Measurements from ENCODE around the gene CD93. TPM values are rescaled to one million over a fixed set of nuclear protein-coding genes. Genes with fewer than 3 reads are reported as not detected.

Gene CD93
- total and polyA plus RNA-seq, 4 donors, result 1.5 to 16.0 (median 11.9) TPM

- Histone ChIP-seq H3K4me1 (ENCODE audit: control insufficient read depth in 4 of 4, insufficient read depth in 4 of 4, low read length in 3 of 4) (peaks cover 0 to 3% (median under 1%) of the 10 kb centered on the region in 4 donors), H3K4me3 (ENCODE audit: low read depth in 1 of 3, low read length in 3 of 3) (no peak overlapping the region), H3K9me3 (ENCODE audit: control insufficient read depth in 4 of 4, low read length in 3 of 4) (no peaks in the 10 kb centered on the region), H3K27me3 (ENCODE audit: control insufficient read depth in 4 of 4, insufficient read depth in 4 of 4, low read length in 3 of 4) (peaks cover 0 to 4% (median 0%) of the 10 kb centered on the region in 4 donors), H3K27ac (ENCODE audit: low read depth in 1 of 2, low read length in 2 of 2) (peak overlapping the region in 1 of 2 donors; percentile 5), H3K9ac (ENCODE audit: low read depth in 1 of 2, low read length in 2 of 2) (no peak overlapping the region), H3K36me3 (ENCODE audit: control insufficient read depth in 4 of 4, insufficient read depth in 3 of 4, low read depth in 1 of 4, low read length in 3 of 4) (no peaks in the 10 kb centered on the region)
- TF ChIP-seq TAF1 (conservative IDR thresholded peaks at IDR 0.05) (no peak), GABPA (IDR thresholded peaks at IDR 0.05 in 1 of 2, conservative IDR thresholded peaks at IDR 0.05 in 1 of 2) (no peak), SP1 (IDR thresholded peaks at IDR 0.05) (no peak), JUND (IDR thresholded peaks at IDR 0.05) (no peak), FOXA2 (IDR thresholded peaks at IDR 0.05) (no peak), CTCF (IDR thresholded peaks at IDR 0.05; ENCODE audit: low read depth, low read length, missing input control) (no peak), HNF4G (IDR thresholded peaks at IDR 0.05) (no peak), RXRA (IDR thresholded peaks at IDR 0.05) (no peak)
- TF ChIP-seq, protein P1, sequence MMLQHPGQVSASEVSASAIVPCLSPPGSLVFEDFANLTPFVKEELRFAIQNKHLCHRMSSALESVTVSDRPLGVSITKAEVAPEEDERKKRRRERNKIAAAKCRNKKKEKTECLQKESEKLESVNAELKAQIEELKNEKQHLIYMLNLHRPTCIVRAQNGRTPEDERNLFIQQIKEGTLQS (IDR thresholded peaks at IDR 0.05), result no peak
- DNase-seq (ENCODE audit: low spot score), result no peak
- 71% methylated on average over 10 of the region's 10 CpGs for WGBS
Measured at GRCh38 chr20:23116311-23117089, 30.4 kb upstream of the CD93 start.

GRCh38 chr20:23115822-23116221 lies 29.7 kb upstream of the CD93 start:
- Histone ChIP-seq H3K4me3 (ENCODE audit: low read depth in 1 of 3, low read length in 3 of 3) (no peak overlapping the region), H3K27ac (ENCODE audit: low read depth in 1 of 2, low read length in 2 of 2) (no peak overlapping the region), H3K27me3 (ENCODE audit: control insufficient read depth in 4 of 4, insufficient read depth in 4 of 4, low read length in 3 of 4) (peaks cover 0 to 4% (median 0%) of the 10 kb centered on the region in 4 donors), H3K9ac (ENCODE audit: low read depth in 1 of 2, low read length in 2 of 2) (no peak overlapping the region), H3K4me1 (ENCODE audit: control insufficient read depth in 4 of 4, insufficient read depth in 4 of 4, low read length in 3 of 4) (peaks cover 0 to 3% (median under 1%) of the 10 kb centered on the region in 4 donors), H3K9me3 (ENCODE audit: control insufficient read depth in 4 of 4, low read length in 3 of 4) (no peaks in the 10 kb centered on the region), H3K36me3 (ENCODE audit: control insufficient read depth in 4 of 4, insufficient read depth in 3 of 4, low read depth in 1 of 4, low read length in 3 of 4) (no peaks in the 10 kb centered on the region)
- TF ChIP-seq JUND (IDR thresholded peaks at IDR 0.05), result no peak
- TF ChIP-seq HNF4A (conservative IDR thresholded peaks at IDR 0.05), result no peak
- no peak for TF ChIP-seq FOXA1 (IDR thresholded peaks at IDR 0.05)
- no peak for DNase-seq (ENCODE audit: low spot score)
- WGBS, result 72% methylated on average over 3 of the region's 3 CpGs

- no peak for DNase-seq (ENCODE audit: low spot score)
- TF ChIP-seq, protein P2, sequence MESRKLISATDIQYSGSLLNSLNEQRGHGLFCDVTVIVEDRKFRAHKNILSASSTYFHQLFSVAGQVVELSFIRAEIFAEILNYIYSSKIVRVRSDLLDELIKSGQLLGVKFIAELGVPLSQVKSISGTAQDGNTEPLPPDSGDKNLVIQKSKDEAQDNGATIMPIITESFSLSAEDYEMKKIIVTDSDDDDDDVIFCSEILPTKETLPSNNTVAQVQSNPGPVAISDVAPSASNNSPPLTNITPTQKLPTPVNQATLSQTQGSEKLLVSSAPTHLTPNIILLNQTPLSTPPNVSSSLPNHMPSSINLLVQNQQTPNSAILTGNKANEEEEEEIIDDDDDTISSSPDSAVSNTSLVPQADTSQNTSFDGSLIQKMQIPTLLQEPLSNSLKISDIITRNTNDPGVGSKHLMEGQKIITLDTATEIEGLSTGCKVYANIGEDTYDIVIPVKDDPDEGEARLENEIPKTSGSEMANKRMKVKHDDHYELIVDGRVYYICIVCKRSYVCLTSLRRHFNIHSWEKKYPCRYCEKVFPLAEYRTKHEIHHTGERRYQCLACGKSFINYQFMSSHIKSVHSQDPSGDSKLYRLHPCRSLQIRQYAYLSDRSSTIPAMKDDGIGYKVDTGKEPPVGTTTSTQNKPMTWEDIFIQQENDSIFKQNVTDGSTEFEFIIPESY (IDR thresholded peaks at IDR 0.05), result no peak
- TF ChIP-seq MAX (IDR thresholded peaks at IDR 0.05) (no peak), YY1 (IDR thresholded peaks at IDR 0.05) (no peak), HNF4A (conservative IDR thresholded peaks at IDR 0.05) (no peak), SP1 (IDR thresholded peaks at IDR 0.05) (no peak), RXRA (IDR thresholded peaks at IDR 0.05) (no peak), GABPA (IDR thresholded peaks at IDR 0.05 in 1 of 2, conservative IDR thresholded peaks at IDR 0.05 in 1 of 2) (no peak), FOXA2 (IDR thresholded peaks at IDR 0.05) (no peak), NR2F2 (IDR thresholded peaks at IDR 0.05) (no peak), FOXA1 (IDR thresholded peaks at IDR 0.05) (no peak), EGR1 (IDR thresholded peaks at IDR 0.05; ENCODE audit: low read depth in 2 of 2) (no peak), RAD21 (IDR thresholded peaks at IDR 0.05) (no peak), CTCF (IDR thresholded peaks at IDR 0.05; ENCODE audit: low read depth, low read length, missing input control) (no peak)
- TF ChIP-seq, protein P1 (IDR thresholded peaks at IDR 0.05), result no peak
- Histone ChIP-seq H3K27ac (ENCODE audit: low read depth in 1 of 2, low read length in 2 of 2) (no peak overlapping the region), H3K27me3 (ENCODE audit: control insufficient read depth in 4 of 4, insufficient read depth in 4 of 4, low read length in 3 of 4) (peaks cover 0 to 4% (median 0%) of the 10 kb centered on the region in 4 donors), H3K9me3 (ENCODE audit: control insufficient read depth in 4 of 4, low read length in 3 of 4) (no peaks in the 10 kb centered on the region), H3K36me3 (ENCODE audit: control insufficient read depth in 4 of 4, insufficient read depth in 3 of 4, low read depth in 1 of 4, low read length in 3 of 4) (no peaks in the 10 kb centered on the region), H3K4me1 (ENCODE audit: control insufficient read depth in 4 of 4, insufficient read depth in 4 of 4, low read length in 3 of 4) (peaks cover 0 to 3% (median 0%) of the 10 kb centered on the region in 4 donors), H3K9ac (ENCODE audit: low read depth in 1 of 2, low read length in 2 of 2) (no peak overlapping the region), H3K4me3 (ENCODE audit: low read depth in 1 of 3, low read length in 3 of 3) (no peak overlapping the region)
- 91% methylated on average over 8 of the region's 8 CpGs for WGBS
Measured at GRCh38 chr20:23114448-23115082, 28.4 kb upstream of the CD93 start.
